GM21619 (cell line): ENCODE results near the gene NCOA6.

Source experiments
- ATAC-seq: cut with Tn5 transposase; IDR thresholded peaks from one replicate; pipeline ENCODE4 v1.9.1; 2021; ENCODE audit not compliant: unreplicated experiment

NCOA6 gene

DNA sequence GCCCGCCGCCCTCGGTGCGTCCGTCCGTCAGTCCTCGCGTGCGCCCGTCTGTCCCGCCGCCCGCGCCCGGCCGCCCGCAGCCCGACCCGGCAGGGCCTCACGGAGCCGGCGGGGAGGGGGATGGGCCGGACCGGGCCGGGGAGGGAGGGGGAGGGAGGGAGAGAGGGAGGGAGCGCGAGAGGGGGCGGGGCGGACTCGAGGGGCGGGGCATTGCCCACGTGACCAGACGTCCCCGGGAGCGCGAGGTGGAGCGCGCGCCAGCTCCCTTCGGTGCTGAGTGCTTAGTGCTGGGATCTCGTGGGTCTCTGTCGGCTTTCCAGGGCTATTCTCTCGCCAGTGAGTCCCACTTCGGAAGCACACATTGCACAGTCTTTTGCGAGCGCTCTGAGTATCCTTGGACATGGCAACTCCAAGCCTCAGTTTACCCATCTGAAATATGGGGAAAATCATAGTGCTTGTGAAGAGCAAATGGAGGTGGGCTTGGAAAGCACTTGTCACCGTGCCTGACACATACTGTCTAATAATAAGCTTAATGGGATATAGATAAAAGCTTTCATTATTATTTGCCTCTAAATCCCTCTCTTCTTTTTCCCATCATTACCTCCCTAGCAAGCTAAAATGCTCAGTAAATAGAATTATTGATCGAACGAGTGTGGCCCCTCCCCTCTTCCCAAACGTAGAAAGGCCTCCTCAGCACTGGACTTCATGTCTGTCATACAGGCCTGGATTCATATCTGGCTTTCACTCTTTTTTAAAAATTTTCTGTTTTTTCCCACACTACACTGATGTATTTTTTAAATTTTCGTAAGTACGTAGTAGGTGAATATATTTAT is at the start of gene NCOA6:
Gene NCOA6, minus strand, starts transcription at position 122 of the 833 bp plus-strand sequence. CDS start 43,296 bp downstream, outside the sequence.
- peak; percentile 51 for ATAC-seq

DNA sequence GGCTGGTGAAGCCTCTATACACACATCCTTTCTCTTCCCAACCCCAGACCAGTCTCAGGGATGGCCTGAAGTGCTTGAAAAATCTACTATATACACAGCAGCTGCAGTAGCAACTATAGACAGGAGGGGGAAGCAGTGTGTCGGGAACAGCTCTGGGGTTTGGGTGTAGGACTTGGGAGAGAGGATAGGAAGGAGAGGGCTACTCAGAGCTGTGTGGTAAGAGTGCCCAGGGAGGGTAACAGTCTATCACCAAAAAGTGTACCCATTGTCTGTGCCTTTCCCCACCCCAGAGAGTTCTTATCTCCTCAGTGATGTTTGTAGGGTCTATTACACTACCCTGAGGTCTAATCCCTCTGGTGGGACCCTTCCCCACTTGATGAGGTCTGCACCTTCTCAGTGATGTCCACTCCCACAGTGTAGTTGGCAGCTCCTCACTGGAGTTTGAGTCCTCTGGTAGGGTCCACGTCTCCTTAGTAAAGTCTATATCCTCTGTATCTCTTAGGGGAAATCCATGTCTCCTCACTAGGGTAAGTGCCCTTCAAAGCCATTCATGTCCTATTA is 48.7 kb upstream of the NCOA6 start:
- ATAC-seq: no peak

DNA sequence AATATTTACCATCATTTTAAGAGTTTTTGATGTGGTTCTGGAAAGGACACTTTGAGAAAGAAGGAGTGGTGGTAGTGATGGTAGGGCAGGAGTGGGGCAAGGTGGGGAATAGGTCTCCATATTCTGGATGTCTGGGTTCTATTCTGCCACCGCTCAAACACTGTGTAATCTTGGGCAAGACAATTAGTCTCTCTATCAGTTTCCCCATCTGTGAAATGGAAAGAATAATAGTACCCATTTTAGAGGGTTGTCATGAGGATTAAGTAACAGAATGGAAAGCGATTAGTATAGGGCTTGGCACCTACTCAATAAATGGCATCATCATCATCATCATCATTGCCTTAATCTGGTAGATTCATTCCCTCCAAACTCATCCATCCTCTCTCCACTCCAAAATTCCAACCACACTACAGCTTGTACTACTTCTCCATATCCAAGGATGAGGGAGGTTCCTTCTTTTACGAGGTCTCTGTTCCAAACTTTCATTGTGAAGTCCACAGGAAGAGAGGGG is 48.2 kb upstream of the NCOA6 start:
- ATAC-seq: no peak

DNA sequence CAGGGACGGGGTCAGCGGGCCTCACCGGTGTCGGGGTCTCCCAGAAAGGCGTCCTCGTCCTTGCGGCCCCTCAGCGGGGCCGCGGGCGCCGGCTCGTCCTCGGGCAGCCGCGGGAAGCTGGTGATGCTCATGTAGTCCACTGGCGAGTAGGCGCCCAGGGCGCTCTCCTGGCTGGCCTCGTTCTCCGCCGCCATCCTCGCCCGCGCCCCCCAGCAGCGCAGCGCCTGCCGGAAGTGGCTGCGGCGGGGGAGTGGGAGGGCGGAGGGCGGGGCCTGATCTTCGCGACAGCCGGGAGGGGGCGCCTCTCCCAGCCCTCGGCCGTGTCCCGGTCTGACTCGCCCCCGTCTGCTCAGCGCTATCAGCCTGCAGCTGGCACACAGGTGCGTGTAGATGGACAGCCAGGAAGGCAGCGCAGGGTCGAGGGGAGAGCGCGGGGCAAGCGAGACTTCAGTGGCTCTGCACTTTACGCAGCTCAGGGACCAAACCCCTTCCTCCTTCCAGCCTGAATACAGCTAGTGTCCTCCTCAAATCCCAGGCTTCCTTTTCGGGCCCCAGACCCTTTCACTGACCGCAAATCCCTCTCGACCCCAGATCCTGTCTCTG is 47.3 kb upstream of the NCOA6 start, which contains the start of gene GGT7:
Gene GGT7, minus strand, starts transcription at position 235 of the 603 bp plus-strand sequence. Its CDS starts 41 bp downstream, at position 194.
- no peak for ATAC-seq

DNA sequence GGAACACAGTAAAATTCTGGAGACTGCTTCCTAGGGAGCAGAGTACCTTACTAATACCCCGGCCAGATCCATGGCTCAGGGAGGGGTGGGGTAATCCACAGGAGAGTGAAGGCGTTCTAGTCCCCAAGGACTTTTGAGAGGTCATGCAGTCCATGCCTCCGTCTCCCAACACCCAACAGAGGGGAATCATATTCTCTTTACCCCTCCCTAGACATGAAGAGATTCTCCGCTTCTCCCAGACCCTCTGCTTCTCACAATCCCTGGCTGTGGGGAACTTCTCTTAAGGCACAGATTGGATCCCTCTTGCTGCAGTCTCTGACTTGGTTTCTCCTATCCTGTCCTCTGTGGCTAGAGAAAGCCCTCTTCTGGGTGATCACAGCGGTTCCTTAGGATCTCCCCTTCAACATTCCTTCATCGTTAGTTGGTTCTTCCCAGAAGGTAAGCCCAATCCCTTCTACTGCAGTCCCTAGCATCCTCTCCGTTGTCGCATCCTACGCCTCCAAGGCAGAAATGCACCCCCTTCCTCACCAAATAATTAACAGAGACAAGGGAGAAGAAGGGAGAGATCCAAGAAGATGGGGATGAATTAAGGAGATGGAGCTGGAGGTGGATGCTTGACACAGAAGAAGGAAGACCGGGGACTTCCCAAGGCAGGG is 46.6 kb upstream of the NCOA6 start:
- no peak for ATAC-seq

DNA sequence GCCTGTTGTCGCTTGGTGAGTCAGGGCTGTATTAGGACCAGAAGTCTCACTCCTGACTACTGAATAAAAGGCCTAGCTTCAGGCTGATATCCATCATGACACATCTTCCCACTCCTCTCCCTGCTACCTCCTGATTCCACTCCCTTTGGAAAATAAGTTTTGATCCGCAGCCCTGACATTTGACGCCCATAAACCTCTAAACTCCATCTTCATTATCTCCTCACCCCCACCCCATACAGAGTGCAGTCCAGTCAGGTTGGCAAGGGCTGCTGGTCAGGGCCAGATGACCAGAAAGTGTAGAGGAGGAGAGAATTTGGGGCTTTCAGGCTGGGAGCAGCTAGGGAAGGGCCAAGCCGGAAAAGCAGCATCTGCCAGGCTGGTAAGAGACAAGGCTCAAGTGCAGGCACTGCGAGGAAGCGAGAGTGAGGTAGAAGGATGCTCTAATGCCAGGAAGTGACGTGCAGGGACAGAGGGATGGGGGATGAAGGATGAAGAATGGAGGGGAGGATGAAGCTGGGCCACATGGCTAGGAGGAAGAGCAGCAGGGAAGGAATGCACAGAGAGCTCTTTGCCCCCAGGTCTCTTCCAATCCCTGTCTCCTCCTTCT is 46.0 kb upstream of the NCOA6 start:
- no peak for ATAC-seq

DNA sequence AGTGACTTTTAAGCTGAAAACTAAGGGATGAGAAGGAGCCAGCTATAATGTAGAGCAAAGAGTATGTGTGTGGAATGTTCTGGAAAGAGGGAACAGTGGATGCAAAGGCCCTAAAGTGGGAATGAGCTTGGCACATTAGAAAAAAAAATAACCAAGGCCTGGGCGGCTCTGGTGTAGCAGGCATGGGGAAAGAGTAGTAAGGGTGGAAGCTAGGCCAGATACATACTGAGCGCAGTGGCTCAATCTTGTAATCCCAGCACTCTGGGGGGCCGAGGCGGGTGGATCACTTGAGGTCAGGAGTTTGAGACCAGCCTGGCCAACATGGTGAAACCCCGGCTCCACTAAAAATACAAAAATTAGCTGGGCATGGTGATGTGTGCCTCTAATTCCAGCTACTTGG is 38.8 kb upstream of the NCOA6 start:
- ATAC-seq: no peak

DNA sequence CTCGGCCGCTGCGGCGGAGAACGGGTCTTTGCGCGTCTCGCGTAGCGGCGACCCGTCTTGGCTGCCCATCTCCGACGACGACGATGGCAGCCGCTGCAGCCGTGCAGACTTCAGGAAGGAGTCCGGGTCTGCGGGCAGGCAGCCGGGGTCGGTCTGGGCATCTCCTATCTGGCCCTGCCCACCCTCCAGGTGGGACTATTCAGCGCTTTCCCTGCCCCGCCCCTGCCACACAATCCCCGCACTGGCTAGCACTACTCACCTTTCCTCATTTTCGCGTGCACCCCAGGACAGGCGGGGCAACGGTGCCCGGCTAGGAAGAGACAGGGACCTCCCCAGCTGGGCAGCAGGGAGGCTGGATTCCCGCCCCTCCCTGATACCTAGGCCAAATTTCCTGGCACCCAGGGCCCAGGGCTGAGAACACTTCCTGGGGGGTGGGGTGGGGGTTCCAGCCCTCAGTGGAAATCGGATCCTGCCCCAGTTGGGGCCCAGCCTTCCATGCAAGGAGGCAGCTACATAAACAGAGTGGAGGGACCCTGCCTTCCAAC is 38.0 kb upstream of the NCOA6 start:
- ATAC-seq: no peak

DNA sequence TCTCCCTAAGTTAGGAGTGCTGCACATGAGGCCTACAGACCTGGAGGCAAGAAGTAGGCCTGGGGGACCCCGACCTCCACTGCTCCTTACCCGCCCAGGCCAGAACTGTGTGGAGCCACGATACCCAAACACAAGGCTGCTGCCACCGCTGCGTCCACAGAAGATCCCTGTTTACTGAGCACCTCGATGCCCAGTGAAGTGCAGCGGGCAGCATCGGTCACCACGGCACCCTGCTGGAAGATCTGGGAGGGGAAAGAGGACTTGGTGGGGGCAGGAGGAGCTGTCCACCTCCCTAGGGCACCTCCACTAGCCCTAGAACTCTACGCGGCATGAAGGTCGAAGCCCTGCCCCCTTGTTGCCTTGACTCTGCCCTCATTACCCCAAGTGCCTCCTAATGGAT is 37.3 kb upstream of the NCOA6 start:
- no peak for ATAC-seq

DNA sequence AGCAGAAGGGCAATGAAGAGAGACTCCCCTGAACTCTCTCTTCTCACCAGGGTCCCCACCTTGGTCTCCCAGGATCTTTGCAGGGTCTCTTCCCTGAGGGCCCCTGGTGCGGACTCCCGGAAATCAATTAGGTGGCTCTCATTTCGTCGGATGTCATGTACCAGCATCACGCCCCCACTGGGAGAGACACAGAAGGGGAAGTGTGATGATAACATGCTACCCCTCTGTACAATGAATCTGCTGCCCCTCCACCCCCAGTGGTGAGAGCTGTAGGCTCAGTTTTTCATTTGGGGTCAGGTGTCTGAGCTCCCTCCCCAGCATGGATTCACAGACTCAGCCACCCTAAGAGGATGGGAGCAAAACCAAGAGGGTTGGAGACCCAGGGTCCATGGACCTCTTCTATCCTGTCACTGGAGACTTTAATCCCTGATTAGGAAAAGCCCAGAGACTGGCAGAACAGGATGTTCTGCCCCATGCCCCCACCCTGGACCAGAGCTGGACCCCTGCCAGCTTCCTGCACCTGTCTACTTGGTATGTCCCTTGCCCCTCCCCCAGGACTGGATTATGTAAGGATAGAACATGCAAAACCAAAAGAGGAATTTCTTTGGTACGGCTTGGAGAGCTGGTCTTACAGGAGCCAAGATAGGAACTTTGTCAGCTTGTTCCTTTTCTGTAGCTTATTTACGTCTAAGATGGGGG is 36.1 kb upstream of the NCOA6 start:
- no peak for ATAC-seq

DNA sequence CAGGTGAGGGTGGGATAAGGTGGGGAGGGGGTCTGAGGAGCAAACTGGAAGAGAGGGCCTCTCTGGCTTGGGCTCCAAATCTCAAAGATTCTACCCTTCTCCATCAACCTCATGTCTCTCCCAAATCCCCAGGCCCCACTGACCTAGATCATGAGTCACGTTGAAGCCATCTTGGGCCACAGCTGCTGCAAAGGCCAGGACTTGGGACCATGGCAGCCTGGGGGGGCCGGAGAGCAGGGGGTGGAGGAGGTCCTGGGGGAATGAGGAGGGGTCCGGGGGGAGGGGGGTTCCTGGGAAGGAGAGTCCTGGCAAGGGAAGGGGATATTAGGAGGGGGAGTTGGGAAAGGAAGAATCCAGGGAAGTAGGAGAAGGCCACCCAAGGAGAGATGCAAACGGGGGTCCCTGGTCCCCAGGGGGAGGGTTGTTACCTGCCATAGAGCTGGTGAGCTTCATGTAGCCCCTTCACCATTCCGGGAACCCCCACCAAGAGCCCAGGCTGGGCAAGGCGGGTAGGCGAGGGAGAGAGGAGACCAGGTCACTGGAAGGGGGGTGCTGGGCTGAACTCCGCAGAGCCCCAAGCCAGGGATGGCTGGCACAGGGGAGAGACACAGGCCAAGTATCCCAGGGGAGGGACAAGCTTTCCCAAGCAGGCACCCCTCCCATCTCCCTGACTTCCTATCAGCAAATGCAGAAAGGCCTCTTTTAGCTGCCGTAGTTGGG is 34.5 kb upstream of the NCOA6 start:
- ATAC-seq: no peak

DNA sequence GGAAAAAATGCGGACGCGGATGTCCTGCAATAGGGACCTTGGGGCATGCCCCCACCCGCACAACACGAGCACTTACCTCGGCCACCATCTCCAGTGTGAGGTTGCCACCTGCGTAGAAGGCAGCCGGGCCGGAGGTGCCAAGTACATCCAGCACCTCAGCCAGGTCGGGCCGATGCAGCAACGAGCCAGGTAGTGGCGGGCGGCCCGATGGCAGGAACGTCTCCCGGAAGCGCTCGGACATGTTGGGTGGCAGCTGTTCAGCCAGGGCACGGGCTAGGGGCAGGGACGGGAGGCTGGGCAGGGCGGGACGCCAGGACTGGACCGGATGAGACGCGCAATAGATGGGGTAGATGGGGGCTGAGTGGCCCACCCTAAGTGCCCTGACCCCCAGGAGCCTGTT is 33.9 kb upstream of the NCOA6 start:
- ATAC-seq: no peak

DNA sequence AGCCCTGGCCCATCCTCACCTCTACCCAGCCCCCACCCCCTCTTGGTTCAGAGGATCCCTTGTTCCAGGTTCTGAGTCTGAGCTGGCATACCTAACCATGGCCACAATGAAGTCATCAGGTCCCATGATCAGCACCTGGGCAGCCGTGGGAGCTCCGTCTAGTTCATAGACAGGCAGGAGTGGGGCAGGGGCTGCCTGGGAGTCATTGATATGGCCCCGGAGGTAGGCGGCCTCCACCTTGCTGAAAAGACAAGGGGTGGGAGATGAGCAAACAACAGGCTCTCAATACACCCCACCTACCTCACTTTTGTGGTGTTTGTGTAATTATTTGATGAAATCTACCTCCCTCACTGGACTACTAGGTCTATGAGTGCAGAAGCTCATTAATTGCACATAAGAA is 26.8 kb upstream of the NCOA6 start:
- ATAC-seq: no peak

DNA sequence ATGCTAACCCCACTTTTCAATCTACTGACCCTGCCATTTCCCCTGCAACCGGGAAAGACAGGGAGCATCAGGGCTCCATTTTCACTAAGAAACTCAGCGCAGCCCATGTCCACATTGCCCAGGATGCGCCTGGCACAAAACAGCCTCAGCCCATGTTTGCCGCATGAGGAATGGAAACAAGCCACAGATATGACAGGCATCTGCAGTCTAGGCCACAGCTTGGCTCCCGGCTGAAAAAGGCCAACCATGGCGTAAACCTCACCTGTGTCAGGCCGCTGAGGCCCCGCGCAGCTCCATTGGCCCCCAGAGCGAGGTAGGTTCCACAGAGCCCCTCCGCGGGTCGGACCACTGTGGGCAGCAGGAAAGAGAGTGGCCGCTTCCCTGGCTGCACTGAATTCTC is 25.5 kb upstream of the NCOA6 start:
- ATAC-seq: no peak

DNA sequence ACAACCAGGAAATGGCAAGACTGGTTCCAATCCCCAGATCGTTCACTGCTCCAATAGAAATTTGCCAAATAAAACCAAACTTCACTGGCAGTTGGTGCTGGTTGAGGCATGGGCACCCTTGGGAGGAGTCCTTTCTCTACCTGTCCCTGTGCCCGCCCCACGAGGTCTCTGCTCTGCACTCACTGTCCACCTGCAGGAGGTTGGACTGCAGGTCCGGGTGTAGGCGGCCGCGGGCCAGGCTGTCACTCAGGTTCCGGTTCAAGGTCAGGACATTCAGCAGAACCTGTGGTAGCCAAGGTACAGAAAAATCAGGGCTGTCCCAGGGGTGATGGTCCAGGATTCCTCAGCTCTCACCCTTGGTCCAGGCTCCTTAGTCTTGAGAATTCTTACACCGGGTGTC is 24.3 kb upstream of the NCOA6 start:
- no peak for ATAC-seq

DNA sequence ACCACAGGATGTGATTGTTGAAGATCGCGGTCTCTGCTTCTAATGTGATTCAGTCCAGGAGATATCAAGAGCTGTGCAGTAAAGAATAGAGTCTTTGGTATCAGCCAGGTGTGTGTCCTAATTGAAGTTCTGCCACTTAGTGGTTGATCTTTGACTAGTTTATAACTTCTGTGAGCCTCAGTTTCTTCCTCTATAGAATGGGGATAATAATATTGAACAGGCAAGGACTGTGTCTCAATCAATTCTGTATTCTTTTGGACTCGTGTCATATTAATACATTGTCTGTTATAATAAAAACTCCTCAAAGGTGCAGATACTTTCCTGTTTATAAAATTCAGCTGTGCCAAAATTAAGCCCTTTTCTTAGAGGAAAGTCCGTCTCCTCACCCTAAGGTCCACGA is 23.1 kb upstream of the NCOA6 start:
- ATAC-seq: no peak

DNA sequence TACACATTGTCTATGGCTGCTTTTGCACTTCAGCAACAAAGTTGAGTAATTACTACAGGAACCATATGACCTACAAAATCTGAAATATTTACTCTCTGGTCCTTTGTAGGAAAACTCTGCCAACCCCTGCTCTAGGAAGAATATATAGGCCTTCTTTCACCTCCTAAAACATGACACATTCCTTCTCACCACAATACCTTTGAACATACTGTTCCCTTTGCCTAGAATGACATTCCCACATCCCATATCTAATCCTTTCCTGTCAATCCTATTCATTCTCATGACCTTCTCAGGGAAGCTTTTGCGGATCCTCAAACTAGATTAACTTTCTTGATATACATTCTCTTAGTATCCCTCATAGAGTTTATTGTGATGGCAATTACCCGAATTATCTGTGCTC is 18.0 kb upstream of the NCOA6 start:
- ATAC-seq: no peak

DNA sequence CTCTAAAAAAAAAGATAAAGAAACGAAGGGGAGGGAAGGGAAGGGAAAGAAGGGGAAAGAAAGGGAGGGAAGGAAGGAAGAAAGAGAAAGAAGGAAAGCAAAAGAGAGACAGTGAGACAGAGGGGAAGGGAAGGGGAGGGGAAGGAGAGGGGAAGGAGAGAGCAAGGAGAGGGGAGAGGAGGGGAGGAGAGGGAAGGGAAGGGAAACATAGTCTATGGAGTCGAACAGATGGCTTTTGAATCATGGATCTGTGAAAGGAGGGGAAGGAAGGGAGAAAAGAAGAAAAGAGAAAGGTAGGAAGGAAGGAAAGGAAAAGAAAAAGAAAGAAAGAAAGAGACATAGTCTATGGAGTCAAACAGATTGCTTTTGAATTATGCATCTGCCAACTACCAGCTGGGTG is 16.7 kb upstream of the NCOA6 start:
- ATAC-seq: no peak

DNA sequence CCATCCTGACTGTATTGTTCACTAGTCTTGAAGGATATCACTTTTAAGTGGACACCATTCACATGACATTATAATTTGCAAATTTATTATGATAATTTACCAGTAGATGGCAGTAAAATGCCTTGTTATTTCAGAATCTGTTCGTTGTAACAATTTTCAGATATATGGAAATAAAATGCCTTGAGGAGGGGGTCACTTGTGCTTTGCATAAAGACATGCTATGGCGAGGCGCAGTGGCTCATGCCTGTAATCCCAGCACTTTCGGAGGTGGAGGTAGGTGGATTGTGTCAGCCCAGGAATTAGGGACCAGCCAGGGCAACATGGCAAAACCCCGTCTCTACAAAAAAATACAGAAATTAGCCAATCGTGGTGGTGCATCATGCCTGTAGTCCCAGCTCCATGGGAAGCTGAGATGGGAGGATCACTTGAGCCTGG is 9.0 kb upstream of the NCOA6 start:
- ATAC-seq: no peak

DNA sequence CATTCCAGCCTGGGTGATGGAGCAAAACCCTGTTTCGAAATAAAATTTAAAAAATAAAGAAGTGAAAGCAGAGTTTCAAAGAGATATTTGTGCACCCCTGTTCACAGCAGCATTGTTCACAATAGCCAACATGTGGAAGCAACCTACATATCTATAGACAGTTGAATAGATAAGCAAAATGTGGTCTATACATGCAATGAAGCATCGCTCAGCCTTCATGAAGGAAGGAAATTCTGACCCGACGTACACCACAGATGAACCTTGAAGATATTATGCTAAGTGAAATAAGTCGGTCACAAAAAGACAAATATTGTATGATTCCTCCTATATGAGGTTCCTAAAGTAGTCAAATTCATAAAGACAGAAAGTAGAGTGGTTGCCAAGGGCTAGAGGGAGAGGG is 6.5 kb upstream of the NCOA6 start:
- no peak for ATAC-seq
